Measurements from ENCODE around the gene GRAMD1C. TPM values are rescaled to one million over a fixed set of nuclear protein-coding genes. Genes with fewer than 3 reads are reported as not detected.

Gene GRAMD1C
- total RNA-seq (2022; extraction: Qiagen RNA extraction), result 0.24 to 0.78 TPM (median 0.46 TPM) in 5 replicates

GRCh38 chr3:113838631-113839209 is at the start of gene GRAMD1C:
GRAMD1C (plus strand) TSS chr3:113838788; CDS start chr3:113838910, 122 bp downstream.

GRCh38 chr3:113947372-113948014 is 108.9 kb downstream of the GRAMD1C start, which contains the start of gene ZDHHC23:
ZDHHC23 (plus strand) TSS chr3:113948013; CDS start chr3:113948803, 790 bp downstream.

Other genes with a start within 250 kb of the GRAMD1C start
- gene USF3, start 142.1 kb upstream of the GRAMD1C start, total RNA-seq (2022; extraction: Qiagen RNA extraction), result 2.2 to 2.7 TPM (median 2.4 TPM) in 5 replicates
- gene NAA50, start 92.5 kb upstream of the GRAMD1C start, total RNA-seq (2022; extraction: Qiagen RNA extraction), result 134 to 185 TPM (median 143 TPM) in 5 replicates
- 15.4 to 19.9 TPM (median 16.7 TPM) in 5 replicates for gene ATP6V1A, start 91.8 kb upstream of the GRAMD1C start, total RNA-seq (2022; extraction: Qiagen RNA extraction)
- gene ZDHHC23, start 109.2 kb downstream of the GRAMD1C start, total RNA-seq (2022; extraction: Qiagen RNA extraction), result 2.9 to 3.6 TPM (median 3.1 TPM) in 5 replicates
- gene CCDC191, start 217.7 kb downstream of the GRAMD1C start, total RNA-seq (2022; extraction: Qiagen RNA extraction), result 1.3 to 1.9 TPM (median 1.5 TPM) in 5 replicates
- gene QTRT2, start 217.9 kb downstream of the GRAMD1C start, total RNA-seq (2022; extraction: Qiagen RNA extraction), result 19.6 to 25.3 TPM (median 20.7 TPM) in 5 replicates